Stimulated activated CD8-positive, alpha-beta memory T cell treated with anti-CD3 and anti-CD28 coated beads, Interleukin-12 subunit alpha, Interleukin-12 subunit beta, amount 100 ng/mL, for 24 hours (primary cell): ENCODE data around the gene PAX5.
A peak's percentile ranks its signal among the peaks of the same experiment; 100 is the strongest.
"Not testable (repeated sequence)": the region's sequence is repeated elsewhere in the genome, so short reads cannot be mapped to it uniquely, and the experiment has no call there.

Experiments used
- DNase-seq: peaks from one replicate; pipeline ENCODE4 v3.0.0-alpha.2; 2020; ENCODE audit errors: extremely low read depth

PAX5 gene

DNA sequence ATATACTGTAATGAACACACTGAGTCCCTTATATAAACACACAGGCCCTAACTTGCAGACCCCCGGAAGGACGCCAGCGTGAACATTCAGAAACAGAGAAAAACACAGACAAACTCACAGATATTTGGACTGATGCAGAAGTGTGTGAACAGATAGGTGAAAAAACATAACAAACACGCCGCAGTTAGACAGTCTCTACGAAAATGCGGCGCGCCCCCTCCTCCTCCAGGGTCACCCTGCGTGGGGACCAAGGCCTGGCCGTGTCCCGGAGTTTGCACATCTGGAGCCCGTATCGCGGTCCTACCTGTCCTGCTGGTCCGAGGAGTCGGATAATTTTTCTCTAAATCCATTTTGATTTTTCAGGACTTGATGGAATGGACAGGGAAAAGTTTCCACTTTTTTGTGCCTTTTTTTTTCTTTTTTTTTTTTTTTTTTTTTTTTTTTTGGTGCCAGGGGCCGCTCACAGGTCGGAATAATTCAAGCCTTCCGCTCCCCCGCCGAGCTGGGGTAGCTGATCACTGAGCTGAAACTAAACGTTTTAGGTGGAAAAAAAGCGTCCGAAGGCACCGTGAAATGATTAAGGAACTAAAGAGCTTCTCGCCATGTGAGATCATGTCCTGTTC, at the start of gene PAX5:
Gene PAX5 (minus strand): TSS at position 587 of the 623 bp plus-strand sequence. CDS start 237 bp downstream, at position 350.
- no peak for DNase-seq

DNA sequence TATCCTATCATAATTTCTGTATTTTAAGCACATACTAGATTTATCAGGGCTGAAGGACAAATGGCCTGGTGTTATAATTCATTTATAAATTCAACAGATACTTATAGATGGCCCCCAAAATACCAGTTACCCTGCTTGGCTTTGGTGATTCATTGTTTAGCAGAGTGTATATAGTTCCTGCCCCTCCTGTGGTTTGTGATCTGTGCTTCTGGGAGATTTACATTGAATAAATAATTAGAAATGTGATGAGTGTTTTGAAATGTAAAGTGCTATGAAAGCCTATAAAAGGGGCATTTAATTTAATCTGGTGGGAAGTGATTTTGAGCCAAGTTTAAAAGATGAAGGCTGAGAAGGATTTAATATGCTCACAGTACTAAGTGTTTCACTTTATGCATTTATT, 49.6 kb upstream of the PAX5 start:
- DNase-seq, result no peak

DNA sequence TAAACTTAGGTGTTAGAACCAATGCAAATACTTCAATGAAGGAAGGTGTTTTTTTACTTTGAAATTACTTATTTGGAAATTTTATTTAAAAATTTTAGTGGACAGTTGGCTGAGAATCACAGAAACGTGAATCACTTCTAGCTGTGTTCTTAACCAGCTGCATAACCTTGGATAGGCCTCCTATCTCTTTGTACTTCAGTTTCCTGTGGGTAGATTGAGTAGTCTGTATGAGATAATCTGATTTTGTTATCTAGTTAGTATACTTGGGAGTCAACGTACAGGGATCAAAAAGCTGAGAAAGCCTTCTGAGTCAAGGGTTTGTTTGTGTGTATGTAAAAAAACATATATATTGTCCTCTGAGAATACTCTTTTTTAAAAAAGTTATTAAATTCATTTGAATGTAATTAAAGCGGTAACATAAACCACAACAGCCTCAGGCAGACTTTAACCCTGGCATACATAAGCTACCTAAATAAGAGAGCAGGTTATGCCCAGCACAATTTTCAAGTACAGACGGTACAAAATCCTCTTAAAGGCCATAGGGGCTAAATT, 48.2 kb upstream of the PAX5 start:
- no peak for DNase-seq

DNA sequence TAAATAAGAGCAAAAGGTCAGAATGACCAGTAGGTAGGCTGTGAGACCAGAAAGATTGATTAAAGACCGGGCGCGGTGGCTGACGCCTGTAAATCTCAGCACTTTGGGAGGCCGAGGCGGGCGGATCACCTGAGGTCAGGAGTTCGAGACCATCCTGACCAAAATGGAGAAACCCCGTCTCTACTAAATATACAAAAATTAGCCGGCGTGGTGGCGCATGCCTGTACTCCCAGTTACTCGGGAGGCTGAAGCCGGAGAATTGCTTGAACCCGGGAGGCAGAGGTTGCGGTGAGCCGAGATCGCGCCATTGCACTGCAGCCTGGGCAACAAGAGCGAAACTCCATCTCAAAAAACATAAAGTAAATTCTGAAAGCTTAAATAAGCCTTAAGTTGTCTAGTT, 47.4 kb upstream of the PAX5 start:
- not testable (repeated sequence) for DNase-seq

DNA sequence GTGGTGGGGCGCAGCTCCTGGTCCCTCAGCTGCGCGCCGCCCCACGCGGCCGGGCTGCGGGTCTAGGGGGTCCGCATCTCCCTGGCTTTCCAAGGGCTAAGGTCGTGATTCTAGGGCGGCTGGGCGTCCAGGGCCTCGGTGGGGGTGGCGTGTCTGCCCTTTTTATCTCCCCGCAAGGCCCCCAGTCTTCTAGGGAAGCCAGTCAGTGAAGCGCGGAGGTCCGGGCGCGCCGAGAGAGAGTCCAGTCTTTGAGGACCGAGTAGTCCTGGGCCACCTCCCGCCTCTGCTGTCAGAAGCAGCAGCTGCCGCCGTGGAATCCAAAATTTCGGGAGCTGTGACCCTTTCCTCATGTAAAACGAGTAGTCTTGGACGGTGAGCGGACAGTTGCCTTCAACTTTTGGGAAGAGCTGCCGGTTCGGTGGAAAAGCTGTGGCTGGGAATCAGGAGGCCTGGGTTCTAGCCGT, 46.1 kb upstream of the PAX5 start:
- not testable (repeated sequence) for DNase-seq

DNA sequence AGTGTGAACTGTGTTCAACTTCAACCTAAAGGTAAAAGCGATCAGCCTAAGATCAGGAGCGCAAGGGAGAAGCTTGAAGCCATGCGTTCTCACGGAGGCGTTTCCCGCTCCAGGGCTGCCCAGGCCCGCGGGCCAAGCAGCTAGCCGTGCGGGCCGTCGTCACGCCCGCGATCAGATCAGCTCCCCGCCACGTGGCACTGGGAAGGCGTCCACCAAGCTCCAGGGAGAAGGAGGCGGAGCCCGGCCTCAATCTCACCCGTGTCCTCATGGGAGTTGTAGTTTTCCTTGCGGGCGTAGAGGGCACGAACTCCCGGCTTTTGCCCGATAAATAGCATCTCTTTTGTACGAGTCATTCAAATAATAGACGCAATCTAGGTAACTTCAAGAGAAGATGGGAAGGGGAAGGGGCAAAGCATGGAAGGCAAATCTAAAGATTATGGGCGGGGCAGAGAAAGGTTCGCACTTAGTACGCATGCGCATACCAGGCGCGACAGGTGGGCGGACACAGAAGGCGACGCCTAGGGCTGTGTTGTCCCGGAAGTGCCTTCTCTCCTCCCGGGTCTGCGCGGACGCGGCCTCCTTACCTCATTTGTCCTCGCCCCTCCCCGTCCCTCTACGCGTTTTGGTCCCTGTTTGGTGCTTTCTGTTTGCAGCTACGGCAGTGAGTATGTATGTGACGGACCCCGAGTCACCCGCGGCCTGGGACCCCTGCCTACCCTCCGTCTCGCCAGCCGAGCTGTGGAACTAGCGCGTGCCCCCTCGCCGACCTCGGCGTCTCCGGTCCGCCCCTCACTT, 45.5 kb upstream of the PAX5 start:
- peak; percentile 77 for DNase-seq

DNA sequence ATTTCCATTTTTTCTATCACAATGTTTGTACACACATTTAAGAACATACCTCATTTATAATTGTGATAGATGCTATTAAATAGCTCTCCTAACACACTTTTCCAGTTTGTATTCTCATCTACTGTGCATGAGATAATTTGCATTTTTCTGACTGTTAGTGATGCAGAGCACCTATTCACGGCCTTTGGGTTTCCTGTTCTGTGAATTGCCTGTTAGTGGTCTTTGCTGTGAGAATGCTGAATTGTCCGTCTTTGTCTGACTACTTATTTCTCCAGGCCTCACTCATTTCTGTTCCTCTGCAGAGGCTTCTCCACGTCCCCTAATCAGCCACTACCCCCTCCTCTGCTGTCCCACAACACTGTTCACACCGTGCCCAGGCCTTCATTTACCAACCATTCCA, 40.7 kb upstream of the PAX5 start:
- DNase-seq, result not testable (repeated sequence)

DNA sequence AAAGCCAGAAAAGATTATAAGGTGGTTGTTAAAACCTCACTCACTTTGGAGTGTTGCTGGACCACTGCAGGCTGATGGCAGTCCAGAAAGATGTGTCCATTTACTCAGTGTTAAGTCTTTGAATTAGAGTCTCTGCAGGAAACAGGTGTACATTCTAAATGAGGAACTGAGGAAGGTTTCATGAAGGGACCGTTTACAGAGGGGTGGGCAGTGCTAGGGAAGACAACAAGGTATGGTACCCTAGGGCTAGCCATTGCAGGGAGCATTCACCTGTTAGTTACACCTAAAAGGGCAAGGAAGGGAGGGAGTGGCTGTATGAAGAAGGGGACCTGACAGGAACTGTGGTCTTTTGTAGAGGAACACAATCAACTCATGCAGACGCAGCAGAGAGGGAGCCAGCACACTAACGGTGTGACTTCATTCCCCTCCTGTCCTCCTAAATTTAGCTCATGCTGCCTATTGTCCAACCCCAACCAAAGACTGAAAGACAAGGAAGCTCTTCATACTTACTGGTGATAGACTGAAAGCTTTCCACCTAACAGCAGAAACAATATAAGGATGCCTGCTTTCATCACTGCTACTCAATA, 32.2 kb upstream of the PAX5 start:
- DNase-seq, result no peak

DNA sequence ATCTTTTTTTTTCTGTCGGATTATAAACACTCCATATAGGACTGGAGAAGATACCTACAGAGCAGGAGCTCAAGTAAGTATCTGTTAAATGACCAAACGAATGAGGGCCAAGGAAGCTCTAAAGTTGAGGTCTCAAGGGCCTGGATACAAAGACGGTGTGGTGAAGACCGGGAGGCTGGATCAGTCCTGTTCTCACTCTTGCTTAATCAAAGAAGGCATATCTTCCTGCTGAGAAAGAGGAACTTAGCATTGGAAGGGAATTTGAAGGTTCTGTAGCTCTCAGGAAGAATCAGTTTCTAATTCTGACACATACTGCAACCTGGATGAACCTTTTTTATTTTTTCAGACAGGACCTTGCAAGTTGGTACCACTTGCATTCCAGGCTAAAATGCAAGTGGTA, 28.3 kb upstream of the PAX5 start:
- no peak for DNase-seq

DNA sequence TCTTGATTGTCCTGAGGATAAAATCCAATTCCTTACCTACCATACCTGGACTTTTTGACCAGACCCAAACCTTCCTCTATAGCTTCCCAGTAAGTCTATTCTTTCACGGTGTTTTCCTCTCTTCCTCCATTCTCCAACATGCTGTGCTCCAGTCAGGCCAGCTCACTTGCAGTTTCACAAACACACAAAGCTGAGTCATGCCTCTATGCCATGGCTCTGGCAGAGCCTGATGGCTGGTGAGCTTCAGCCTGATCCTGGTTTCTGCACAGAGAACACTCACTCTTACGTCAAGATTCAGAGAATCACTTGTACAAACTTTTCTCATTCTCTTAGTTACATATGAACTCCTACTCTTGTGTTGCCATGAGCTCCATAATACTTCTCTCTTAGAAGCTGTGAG, 27.7 kb upstream of the PAX5 start:
- DNase-seq, result no peak

DNA sequence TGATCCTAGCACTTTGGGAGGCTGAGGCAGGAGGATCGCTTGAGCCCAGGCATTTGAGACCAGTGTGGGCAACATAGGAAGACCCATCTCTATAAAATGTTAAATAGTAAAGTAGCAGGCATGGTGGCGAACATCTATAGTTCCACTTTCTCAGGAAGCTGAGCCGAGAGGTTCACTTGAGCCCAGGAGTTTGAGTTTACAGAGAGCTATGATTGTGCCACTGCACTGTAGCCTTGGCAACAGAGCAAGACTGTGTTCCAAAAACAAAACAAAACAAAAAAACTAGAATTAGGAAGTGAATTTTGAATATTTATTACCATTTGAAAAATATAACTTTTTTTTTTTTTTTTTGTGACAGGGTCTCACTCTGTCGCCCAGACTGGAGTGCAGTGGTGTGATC, 26.8 kb upstream of the PAX5 start:
- no peak for DNase-seq

DNA sequence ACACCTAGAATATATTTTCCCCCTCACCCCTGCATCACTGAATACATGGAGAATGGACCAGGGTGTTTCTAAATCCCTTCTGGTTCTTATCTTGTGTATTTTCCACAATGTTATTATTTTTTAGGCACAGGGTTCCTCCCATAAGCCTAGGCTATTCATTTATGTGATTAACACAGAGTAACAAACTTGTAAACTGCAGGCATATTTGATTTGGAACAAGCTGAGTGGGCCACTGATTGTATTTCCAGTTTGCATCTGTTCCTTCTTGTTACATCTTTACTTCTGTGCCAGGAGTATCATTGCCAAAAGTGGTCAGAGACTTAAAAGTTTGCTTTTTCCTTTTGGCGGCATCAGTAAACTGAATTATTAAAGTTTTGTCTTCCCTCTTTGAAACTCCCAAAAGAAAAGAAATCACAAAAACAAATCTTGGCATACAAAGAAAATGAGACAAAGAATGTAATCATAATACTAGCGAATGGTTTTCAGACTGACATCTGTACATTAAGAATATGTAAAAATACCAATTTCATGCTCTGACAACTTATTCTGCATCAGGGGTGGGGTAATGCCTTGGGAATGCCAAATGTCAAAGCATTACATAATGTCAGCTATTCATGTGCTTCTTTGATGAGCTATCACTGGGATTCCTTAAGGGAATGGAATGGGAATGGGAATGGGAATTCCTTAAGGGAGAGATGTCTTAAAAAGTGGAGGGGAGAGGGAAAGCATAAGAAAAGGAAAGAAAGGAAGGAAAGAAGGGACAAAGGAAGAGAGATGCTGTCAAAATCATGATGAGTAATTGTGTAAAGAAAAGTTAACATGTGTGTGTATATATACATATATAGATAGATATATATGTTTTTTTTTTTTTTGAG, 22.2 kb upstream of the PAX5 start:
- DNase-seq, result no peak

DNA sequence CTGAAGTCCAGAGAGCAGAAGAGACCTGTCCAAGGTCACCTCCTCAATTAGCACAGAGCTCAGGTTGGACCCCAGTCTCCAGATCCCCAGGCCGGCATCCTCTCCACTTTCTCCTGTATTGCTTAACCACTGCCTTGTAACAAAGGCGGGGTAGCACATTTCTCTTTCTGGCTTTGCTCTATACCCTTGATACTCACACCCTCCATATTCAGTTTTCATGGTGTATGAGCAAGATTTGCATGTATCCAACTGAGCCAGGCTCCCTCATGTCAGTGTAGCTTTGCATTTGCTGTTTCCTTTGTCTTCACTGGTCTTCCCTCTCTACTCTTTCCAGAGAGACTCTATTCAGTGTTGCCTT, 20.3 kb upstream of the PAX5 start:
- DNase-seq, result not testable (repeated sequence)

DNA sequence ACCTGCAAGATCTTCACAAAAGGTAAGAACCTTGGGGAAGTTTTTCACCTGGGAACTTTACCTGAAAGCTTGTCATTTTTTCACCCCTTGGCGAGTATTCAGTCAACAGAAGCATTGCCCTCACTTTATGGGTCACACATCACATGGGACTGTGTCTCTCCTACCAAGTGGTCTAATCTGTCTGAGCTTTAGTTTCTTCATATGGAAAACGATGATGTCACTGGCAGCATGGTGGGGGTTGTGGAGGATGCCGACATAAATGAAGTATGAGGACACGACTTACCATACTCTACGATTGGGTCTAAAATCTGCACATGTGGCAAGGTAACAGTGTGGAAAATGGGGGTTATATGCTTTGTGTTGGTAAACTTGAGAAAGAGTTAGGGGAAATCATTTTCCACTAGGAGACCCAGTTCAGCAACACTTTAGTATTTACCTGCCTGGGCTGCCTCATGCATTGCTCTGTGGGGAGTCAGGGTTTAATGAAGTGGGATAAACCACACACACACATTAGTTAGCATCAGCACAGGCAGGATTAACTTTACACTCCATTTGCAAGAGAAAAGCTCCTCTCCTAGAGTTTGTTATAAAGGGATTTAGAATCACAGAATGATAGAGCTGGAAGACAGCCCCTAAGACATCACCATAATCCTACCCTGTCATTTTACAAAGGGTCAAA, 19.8 kb upstream of the PAX5 start:
- DNase-seq, result no peak

DNA sequence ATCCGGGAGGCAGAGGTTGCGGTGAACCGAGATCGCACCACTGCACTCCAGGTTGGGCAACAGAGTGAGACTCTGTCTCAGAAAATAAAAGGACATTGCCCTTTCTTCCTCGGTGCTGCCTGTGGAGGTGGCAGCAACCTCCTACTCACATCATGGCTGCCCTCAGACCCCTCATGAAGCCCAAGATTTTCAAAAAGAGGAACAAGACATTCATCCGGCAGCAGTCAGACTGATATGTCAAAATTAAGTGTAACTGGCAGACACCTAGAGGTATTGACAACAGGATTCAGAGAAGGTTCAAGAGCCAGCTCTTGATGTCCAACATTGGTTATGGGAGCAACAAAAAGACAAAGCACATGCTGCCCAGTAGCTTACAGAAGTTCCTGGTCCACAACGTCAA, 12.6 kb upstream of the PAX5 start:
- no peak for DNase-seq

DNA sequence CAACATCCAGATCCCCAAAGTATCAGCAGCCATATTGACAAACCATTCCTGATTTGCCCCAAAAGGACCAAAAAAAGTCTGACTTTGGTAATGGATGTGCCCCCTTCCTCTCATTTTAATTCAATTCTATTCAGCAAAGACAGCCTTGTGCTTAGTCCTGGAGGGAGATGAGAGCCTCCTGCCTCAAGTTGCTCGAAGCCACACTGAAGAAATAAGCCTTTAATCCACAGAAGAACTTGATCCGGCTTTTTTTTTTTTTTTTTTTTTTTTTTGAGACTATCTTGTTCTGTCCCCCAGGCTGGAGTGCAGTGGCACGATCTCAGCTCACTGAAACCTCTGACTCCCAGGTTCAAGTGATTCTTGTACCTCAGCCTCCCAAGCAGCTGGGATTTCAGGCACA, 8.4 kb upstream of the PAX5 start:
- DNase-seq, result no peak

DNA sequence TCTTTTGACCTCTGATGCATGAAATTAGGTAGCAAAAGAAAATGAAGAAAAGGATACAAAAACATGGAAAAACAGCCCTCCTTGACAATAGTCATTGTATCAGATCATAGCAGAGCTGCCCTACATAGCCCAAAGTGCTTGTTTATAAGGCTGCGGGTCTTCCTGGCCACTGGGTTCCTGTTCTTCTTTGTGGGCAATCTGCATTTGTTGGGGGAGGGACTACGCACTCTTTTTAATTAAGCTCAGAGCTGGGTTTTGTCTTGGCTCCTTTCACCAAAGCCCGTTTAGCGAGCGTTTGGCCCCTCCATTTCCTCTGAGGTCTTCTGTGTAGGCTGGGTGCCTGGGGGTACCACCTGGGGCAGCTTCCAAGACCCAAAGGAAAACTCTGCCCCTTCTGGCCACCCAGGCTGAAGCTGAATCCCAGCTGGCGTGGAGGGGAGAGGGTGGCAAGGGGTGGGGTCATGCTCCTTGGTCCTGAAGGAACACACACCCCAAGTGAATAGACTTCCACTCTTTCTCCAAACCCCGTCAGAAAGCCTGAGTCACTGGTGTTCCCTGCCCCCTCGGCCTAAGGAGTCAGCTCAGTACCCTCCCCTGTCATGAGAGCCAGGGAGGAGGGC, 6.5 kb upstream of the PAX5 start:
- DNase-seq, result no peak

DNA sequence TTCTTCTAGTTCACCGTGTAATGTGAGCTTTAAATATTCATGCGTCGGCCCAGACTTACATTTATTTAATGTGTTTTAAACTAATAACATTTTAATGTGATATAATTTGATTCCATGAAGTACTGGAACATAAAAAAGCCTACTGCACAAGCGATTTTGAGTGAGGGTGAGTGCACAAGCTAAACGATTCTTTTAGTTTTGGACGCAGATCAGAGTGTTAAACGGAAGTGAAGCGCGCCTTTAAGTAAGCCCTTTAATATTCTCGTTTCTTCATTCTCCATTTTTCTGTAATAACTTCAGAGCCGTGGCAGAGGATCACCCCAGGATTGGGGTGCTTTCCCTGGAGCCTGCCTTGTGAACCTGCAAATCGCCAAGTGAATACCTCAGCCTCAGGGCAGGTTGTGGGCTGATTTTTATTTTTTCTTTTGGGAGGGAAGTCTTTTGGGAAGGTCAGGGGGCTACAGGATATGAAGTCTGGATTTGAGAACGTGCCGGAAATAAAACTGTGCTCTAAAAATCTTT, 4.9 kb upstream of the PAX5 start:
- DNase-seq, result no peak

DNA sequence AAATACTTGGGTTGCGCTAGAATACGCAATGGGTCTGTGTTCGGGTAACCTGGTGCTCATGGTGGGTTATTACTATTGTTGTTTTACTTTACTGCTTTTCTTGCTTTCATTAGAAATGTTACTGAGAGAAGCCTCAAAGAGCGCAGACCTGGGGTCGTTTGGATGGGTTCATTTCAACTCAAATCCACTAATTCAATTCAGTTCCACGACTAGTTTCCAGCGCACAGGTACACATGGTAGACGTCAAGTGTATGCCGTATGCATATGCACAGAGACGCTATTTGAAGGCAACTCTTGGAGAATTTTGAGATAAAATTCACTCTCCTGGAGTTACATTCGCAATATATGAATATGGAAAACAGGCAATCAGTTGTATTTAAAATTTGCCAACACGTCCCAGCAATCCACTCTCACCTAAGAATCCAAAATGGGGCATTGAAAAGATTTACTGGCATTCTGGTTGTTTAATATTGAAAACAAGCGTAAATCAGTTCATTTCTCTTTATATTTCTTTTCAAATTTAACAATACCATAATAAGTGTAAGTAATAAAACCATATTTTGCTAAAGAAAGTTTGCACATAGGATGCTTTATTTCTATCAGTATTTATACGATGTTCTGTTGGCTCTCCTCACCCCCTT, 4.4 kb upstream of the PAX5 start:
- DNase-seq, result no peak
